Thyroid gland (tissue), 4 donors: ENCODE results near the gene OLFM1. TPM values are rescaled to one million over a fixed set of nuclear protein-coding genes. Genes with fewer than 3 reads are reported as not detected.
"Not testable (repeated sequence)": the region's sequence is repeated elsewhere in the genome, so short reads cannot be mapped to it uniquely, and the experiment has no call there.

ENCODE experiments used
- DNase-seq, 2 donors: peaks; one replicate each; pipeline ENCODE4 v3.0.0-alpha.2; 2019
- H3K27ac ChIP-seq, 3 donors: fragments of 200-600 bp; sonication (generic); 1 replicate in 2 of 3; 2 replicates in 1 of 3; pipeline ENCODE4 v1.5.1; 2016 to 2019; ENCODE audit warnings: mild to moderate bottlenecking in 1 of 3, moderate library complexity in 1 of 3
- H3K27me3 ChIP-seq: fragments of 200-600 bp; sonication (generic); one replicate; pipeline ENCODE4 v1.5.1; 2019
- H3K36me3 ChIP-seq, 2 donors: fragments of 200-600 bp; sonication (generic); one replicate each; pipeline ENCODE4 v1.5.1; 2016 to 2019
- H3K4me1 ChIP-seq, 2 donors: fragments of 200-600 bp; sonication (generic); one replicate each; pipeline ENCODE4 v1.5.1; 2017 to 2019
- H3K4me3 ChIP-seq, 3 donors: fragments of 200-600 bp; sonication (generic); replicated peaks in 1 of 3; 1 replicate in 2 of 3; 2 replicates in 1 of 3; pipeline ENCODE4 v1.5.1; 2016; ENCODE audit warnings: mild to moderate bottlenecking in 1 of 3
- H3K9me3 ChIP-seq: fragments of 200-600 bp; sonication (generic); one replicate; pipeline ENCODE4 v1.5.1; 2017
- CTCF ChIP-seq, 6 experiments: fragments of 200-600 bp in 3 of 6; fragments of 450-650 bp in 3 of 6; sonication (generic) in 3 of 6; IDR thresholded peaks; one replicate each; pipeline ENCODE4 v1.5.1; 2016 to 2019; ENCODE audit warnings: antibody characterized with exemption in 6 of 6, mild to moderate bottlenecking in 2 of 6, inconsistent platforms in 1 of 6, moderate library complexity in 1 of 6
- POLR2A ChIP-seq, 2 donors: fragments of 450-650 bp; IDR thresholded peaks; one replicate each; pipeline ENCODE4 v1.6.1; 2017; ENCODE audit warnings: antibody characterized with exemption in 2 of 2, mild to moderate bottlenecking in 2 of 2, moderate library complexity in 1 of 2
- WGBS, 2 donors: methylation state at CpG; one replicate each; pipeline ENCODE4 v1.1.5; 2017; 5-methylcytosine and 5-hydroxymethylcytosine counted together
- intact Hi-C: fragments of 100-400 bp; cut with DNase I; formaldehyde crosslinking; loops from one replicate; pipeline ENCODE4 v1.15.1; 2023
- total RNA-seq, 4 donors: library from RNA; depleted of rRNA; stranded (reverse); fragments of >200 nt; gene quantifications; one replicate each; pipeline ENCODE4 v1.2.3, GENCODE V29; 2016

The OLFM1 gene
- total RNA-seq, 4 donors from 2014 or later: 7.2 to 25.8 (median 17.4) TPM

- Histone ChIP-seq H3K4me1 (no peaks in the 10 kb centered on the region), H3K9me3 (no peaks in the 10 kb centered on the region), H3K27me3 (no peaks in the 10 kb centered on the region), H3K36me3 (no peaks in the 10 kb centered on the region), H3K27ac (no peak overlapping the region), H3K4me3 (no peak overlapping the region)
- WGBS, 2 donors: 74 to 81% methylated on average over 8 to 9 of the region's 9 CpGs
- no peak for DNase-seq
- intact Hi-C loops: no loop called here
- no peak for TF ChIP-seq CTCF (IDR thresholded peaks at IDR 0.05)
- no peak for TF ChIP-seq POLR2A (IDR thresholded peaks at IDR 0.05)
Observed at GRCh38 chr9:135157856-135158563, 70.5 kb downstream of the OLFM1 start.

GRCh38 chr9:135158564-135158937 lies 71.1 kb downstream of the OLFM1 start:
- Histone ChIP-seq H3K9me3 (no peaks in the 10 kb centered on the region), H3K27ac (no peak overlapping the region), H3K36me3 (no peaks in the 10 kb centered on the region), H3K4me1 (no peaks in the 10 kb centered on the region), H3K27me3 (no peaks in the 10 kb centered on the region), H3K4me3 (no peak overlapping the region)
- TF ChIP-seq CTCF (IDR thresholded peaks at IDR 0.05) (no peak), POLR2A (IDR thresholded peaks at IDR 0.05) (no peak)
- WGBS, 2 donors: 77 to 80% methylated on average over 2 to 6 of the region's 6 CpGs
- intact Hi-C loops: no loop called here
- DNase-seq: no peak

GRCh38 chr9:135159801-135160200 lies 72.3 kb downstream of the OLFM1 start:
- intact Hi-C loops: no loop called here
- Histone ChIP-seq H3K4me1 (no peaks in the 10 kb centered on the region), H3K9me3 (no peaks in the 10 kb centered on the region), H3K27ac (no peak overlapping the region), H3K4me3 (no peak overlapping the region), H3K36me3 (no peaks in the 10 kb centered on the region), H3K27me3 (no peaks in the 10 kb centered on the region)
- DNase-seq: no peak
- TF ChIP-seq CTCF (IDR thresholded peaks at IDR 0.05) (no peak), POLR2A (IDR thresholded peaks at IDR 0.05) (no peak)
- 73 to 85% methylated on average over 11 of the region's 11 CpGs for WGBS, 2 donors

DNA sequence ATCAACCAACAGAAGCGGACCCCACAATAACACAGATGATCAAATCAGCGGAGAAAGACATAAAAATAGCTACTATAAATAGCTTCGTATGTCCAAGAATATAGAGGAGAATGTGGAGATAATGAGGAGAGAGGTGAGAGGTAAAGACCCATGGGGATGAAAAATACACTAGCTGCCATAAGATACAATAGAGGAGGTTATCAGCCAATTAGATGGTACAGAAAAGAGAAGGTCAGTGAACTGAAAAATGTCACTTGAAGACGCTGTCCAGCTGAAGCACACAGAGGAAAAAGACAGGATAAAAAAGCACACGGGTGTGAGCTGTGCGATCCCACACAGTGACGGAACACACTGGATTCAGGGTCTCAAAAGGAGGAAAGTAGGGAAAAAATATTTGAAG lies 73.4 kb downstream of the OLFM1 start:
- Histone ChIP-seq H3K4me1 (no peaks in the 10 kb centered on the region), H3K4me3 (no peak overlapping the region), H3K27ac (no peak overlapping the region), H3K36me3 (no peaks in the 10 kb centered on the region), H3K27me3 (no peaks in the 10 kb centered on the region), H3K9me3 (no peaks in the 10 kb centered on the region)
- intact Hi-C loops: no loop called here
- no peak for DNase-seq
- TF ChIP-seq POLR2A (IDR thresholded peaks at IDR 0.05) (no peak), CTCF (IDR thresholded peaks at IDR 0.05) (no peak)
- 71 to 75% methylated on average over 7 of the region's 7 CpGs for WGBS, 2 donors

DNA sequence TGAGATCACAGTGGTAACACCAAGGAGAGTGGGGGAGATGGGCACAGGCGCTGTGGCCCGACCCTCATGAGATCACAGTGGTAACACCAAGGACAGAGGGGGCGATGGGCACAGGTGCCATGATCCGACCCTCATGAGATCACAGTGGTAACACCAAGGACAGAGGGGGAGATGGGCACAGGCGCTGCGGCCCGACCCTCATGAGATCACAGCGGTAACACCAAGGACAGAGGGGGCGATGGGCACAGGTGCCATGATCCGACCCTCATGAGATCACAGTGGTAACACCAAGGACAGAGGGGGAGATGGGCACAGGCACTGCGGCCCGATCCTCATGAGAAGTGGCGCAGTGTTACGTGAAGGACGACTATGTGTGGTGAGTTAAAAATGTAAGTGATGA lies 75.1 kb downstream of the OLFM1 start:
- H3K27me3 ChIP-seq, H3K4me1 ChIP-seq, H3K27ac ChIP-seq, H3K9me3 ChIP-seq, H3K4me3 ChIP-seq, intact Hi-C loops, H3K36me3 ChIP-seq, DNase-seq: not testable (repeated sequence)
- WGBS, 2 donors: 92% methylated on average over 10 to 15 of the region's 15 CpGs
